SK-N-SH (cell line): ENCODE data around the gene PTPRK. TPM values are rescaled to one million over a fixed set of nuclear protein-coding genes. Genes with fewer than 3 reads are reported as not detected.

Source experiments
- CTCF ChIA-PET: fragments of 300-600, 350-600 bp; formaldehyde crosslinking; extraction: SDS; loops from one replicate; lab custom pipeline; 2021; lab: Yijun Ruan, JAX
- POLR2A ChIA-PET: fragments of 350-600 bp; sonication (Branson Sonifier 250); formaldehyde crosslinking; extraction: SDS; loops from one replicate; lab custom pipeline; 2020; ENCODE audit warnings: antibody characterized with exemption, inconsistent platforms; lab: Yijun Ruan, JAX
- DNase-seq: peaks from one replicate; pipeline ENCODE4 v3.0.0; 2012
- H2AFZ ChIP-seq: fragments of 200-600 bp; sonication (generic); 2 replicates; pipeline ENCODE4 v1.8.1; 2016; ENCODE audit warnings: antibody characterized with exemption, mild to moderate bottlenecking, low read depth
- H3F3A ChIP-seq: fragments of 200-600 bp; sonication (generic); replicated peaks from 2 replicates; pipeline ENCODE3; 2016; ENCODE audit warnings: antibody characterized with exemption, mild to moderate bottlenecking; ENCODE audit not compliant: insufficient read depth
- H3K27ac ChIP-seq, 2 experiments: fragments of 200-500 bp in 1 of 2; fragments of 200-600 bp in 1 of 2; sonication (Bioruptor generic) in 1 of 2; sonication (generic), shearing (Covaris generic) in 1 of 2; 2 replicates each; pipeline versions ENCODE4 v1.5.1 to v1.6.1; 2014 to 2016; ENCODE audit warnings: low read depth in 2 of 2, inconsistent platforms in 1 of 2, low read length in 1 of 2, mild to moderate bottlenecking in 1 of 2, mixed read lengths in 1 of 2
- H3K27me3 ChIP-seq: fragments of 200-600 bp; sonication (generic), shearing (Covaris generic); 2 replicates; pipeline ENCODE4 v1.6.1; 2016; ENCODE audit warnings: mixed run types; ENCODE audit not compliant: insufficient read depth
- H3K36me3 ChIP-seq, 2 experiments: fragments of 200-500 bp in 1 of 2; fragments of 200-600 bp in 1 of 2; sonication (Bioruptor generic) in 1 of 2; sonication (generic) in 1 of 2; replicated peaks in 1 of 2; 2 replicates each; pipeline versions ENCODE3 to v1.5.1; 2014 to 2016; ENCODE audit warnings: low read length in 1 of 2, mild to moderate bottlenecking in 1 of 2; ENCODE audit not compliant: insufficient read depth in 2 of 2, control insufficient read depth in 1 of 2
- H3K4me1 ChIP-seq, 2 experiments: fragments of 200-500 bp in 1 of 2; fragments of 200-600 bp in 1 of 2; sonication (Bioruptor generic) in 1 of 2; sonication (generic), shearing (Covaris generic) in 1 of 2; 2 replicates each; pipeline versions ENCODE4 v1.5.1 to v1.6.1; 2014 to 2016; ENCODE audit warnings: low read depth in 1 of 2, low read length in 1 of 2, mixed run types in 1 of 2; ENCODE audit not compliant: insufficient read depth in 2 of 2, control insufficient read depth in 1 of 2
- H3K4me2 ChIP-seq: fragments of 200-600 bp; sonication (generic), shearing (Covaris generic); 2 replicates; pipeline ENCODE4 v1.6.1; 2017; ENCODE audit warnings: mixed run types
- H3K4me3 ChIP-seq, 2 experiments: fragments of 200-500 bp in 1 of 2; fragments of 200-600 bp in 1 of 2; sonication (Bioruptor generic) in 1 of 2; sonication (generic), shearing (Covaris generic) in 1 of 2; 2 replicates each; pipeline versions ENCODE4 v1.5.1 to v1.8.1; 2014 to 2016; ENCODE audit warnings: low read depth in 2 of 2, inconsistent platforms in 1 of 2, low read length in 1 of 2, mild to moderate bottlenecking in 1 of 2, mixed read lengths in 1 of 2, moderate library complexity in 1 of 2
- H3K79me2 ChIP-seq: fragments of 200-600 bp; sonication (generic); 2 replicates; pipeline ENCODE4 v1.8.1; 2017; ENCODE audit warnings: mild to moderate bottlenecking; ENCODE audit not compliant: insufficient read depth
- H3K9ac ChIP-seq: fragments of 200-600 bp; sonication (generic); 2 replicates; pipeline ENCODE4 v1.6.1; 2017; ENCODE audit warnings: mixed run types
- H3K9me2 ChIP-seq: fragments of 200-600 bp; sonication (generic); 2 replicates; pipeline ENCODE4 v1.6.1; 2017; ENCODE audit warnings: mixed run types
- H3K9me3 ChIP-seq: fragments of 200-600 bp; sonication (generic); 2 replicates; pipeline ENCODE4 v1.6.1; 2017; ENCODE audit warnings: mixed run types, mild to moderate bottlenecking, moderate library complexity
- H4K20me1 ChIP-seq: fragments of 200-600 bp; sonication (generic); 2 replicates; pipeline ENCODE4 v1.6.1; 2017; ENCODE audit warnings: mild to moderate bottlenecking, mixed run types; ENCODE audit not compliant: insufficient read depth
- CTCF ChIP-seq: fragments of 200-600 bp; sonication (generic); IDR thresholded peaks from 2 replicates; pipeline ENCODE4 v1.6.1; 2017; ENCODE audit warnings: antibody characterized with exemption, mild to moderate bottlenecking, moderate library complexity
- ELF1 ChIP-seq: IDR thresholded peaks from 2 replicates; pipeline ENCODE4 v1.4.0; 2012
- EZH2phosphoT487 ChIP-seq: fragments of 200-600 bp; sonication (generic); IDR thresholded peaks from 2 replicates; pipeline ENCODE4 v1.6.1; 2017; ENCODE audit warnings: low read depth, mixed run types, mild to moderate bottlenecking, antibody characterized with exemption, moderate library complexity, borderline replicate concordance
- FOSL2 ChIP-seq: IDR thresholded peaks from 2 replicates; pipeline ENCODE4 v1.4.0; 2012; ENCODE audit warnings: low read depth, mild to moderate bottlenecking, moderate library complexity, borderline replicate concordance
- FOXJ3 ChIP-seq: sonication (generic); formaldehyde crosslinking; IDR thresholded peaks from 2 replicates; pipeline ENCODE4 v1.5.1; 2020; ENCODE audit warnings: mild to moderate bottlenecking, missing genetic modification reagents
- GABPA ChIP-seq: IDR thresholded peaks from 2 replicates; pipeline ENCODE4 v1.4.0; 2012; ENCODE audit warnings: low read depth, mild to moderate bottlenecking
- IRF3 ChIP-seq: fragments of 150-350 bp; IDR thresholded peaks from 2 replicates; pipeline ENCODE4 v1.6.1; 2016; ENCODE audit warnings: mild to moderate bottlenecking, low read depth, low read length
- JUND ChIP-seq: IDR thresholded peaks from 2 replicates; pipeline ENCODE4 v1.4.0; 2012
- MEF2A ChIP-seq: IDR thresholded peaks from 2 replicates; pipeline ENCODE4 v1.4.0; 2012; ENCODE audit warnings: low read depth, borderline replicate concordance
- NRF1 ChIP-seq: IDR thresholded peaks from 2 replicates; pipeline ENCODE4 v1.6.1; 2012; ENCODE audit warnings: low read depth, mild to moderate bottlenecking, low read length
- POLR2AphosphoS5 ChIP-seq: IDR thresholded peaks from 2 replicates; pipeline ENCODE4 v1.6.1; 2012; ENCODE audit warnings: low read depth, low read length
- SIN3A ChIP-seq: IDR thresholded peaks from 2 replicates; pipeline ENCODE4 v1.6.1; 2012; ENCODE audit warnings: low read depth, mild to moderate bottlenecking, low read length, moderate library complexity, borderline replicate concordance
- SMC3 ChIP-seq: IDR thresholded peaks from 2 replicates; pipeline ENCODE4 v1.6.1; 2012; ENCODE audit warnings: low read depth, low read length, improper control_type of control experiment
- TCF12 ChIP-seq: IDR thresholded peaks from 2 replicates; pipeline ENCODE4 v1.4.0; 2012
- USF2 ChIP-seq: fragments of 150-350 bp; IDR thresholded peaks from 2 replicates; pipeline ENCODE4 v1.6.1; 2017; ENCODE audit warnings: antibody characterized with exemption, low read length, low read depth, borderline replicate concordance
- YY1 ChIP-seq: IDR thresholded peaks from 2 replicates; pipeline ENCODE4 v1.4.0; 2012; ENCODE audit warnings: low read depth, mild to moderate bottlenecking
- ZBTB33 ChIP-seq: IDR thresholded peaks from 2 replicates; pipeline ENCODE4 v1.4.0; 2012; ENCODE audit warnings: low read depth, borderline replicate concordance
- WGBS: methylation state at CpG from one replicate; pipeline ENCODE4 v1.1.6; 2017; ENCODE audit warnings: low lambda C conversion rate; 5-methylcytosine and 5-hydroxymethylcytosine counted together
- polyA plus RNA-seq, 3 experiments: library from polyadenylated mRNA; depleted of rRNA; stranded (reverse); fragments of >200 nt; gene quantifications; 2 replicates each; pipeline ENCODE4 v1.2.3, GENCODE V29; 2012

PTPRK gene
- polyA plus RNA-seq, 1 of the 3 experiments (the other 2 are of a cell fraction): 9.5 TPM

- Histone ChIP-seq H3K79me2 (no peaks in the 10 kb centered on the region), H3K9ac (no peak overlapping the region), H3K9me2 (no peaks in the 10 kb centered on the region), H2AFZ (no peak overlapping the region), H3F3A (peaks cover 17% of the 10 kb centered on the region), H3K9me3 (no peaks in the 10 kb centered on the region), H4K20me1 (no peaks in the 10 kb centered on the region), H3K27ac (peak overlapping the region in 1 of 2 experiments; percentile 57; a peak in 2 of 4 replicates), H3K4me2 (peak overlapping the region; percentile 54; the same call in 1 of the 2 replicates), H3K4me3 (no peak overlapping the region), H3K27me3 (no peaks in the 10 kb centered on the region), H3K4me1 (peaks cover 0 to 29% of the 10 kb centered on the region in 2 experiments; a peak in 2 of 4 replicates), H3K36me3 (no peaks in the 10 kb centered on the region)
- 78% methylated on average over 1 of the region's 1 CpG for WGBS
- POLR2A ChIA-PET: no interaction called here
- DNase-seq: no peak
- TF ChIP-seq FOSL2: 0 out of 2 replicates have a peak, but pooled peaks have one; percentile 10
- TF ChIP-seq YY1: no peak
- CTCF ChIA-PET: no interaction called here
Measured at GRCh38 chr6:128275030-128275429, 245.4 kb downstream of the PTPRK start.

- Histone ChIP-seq H3K4me1 (peaks cover 0 to 29% of the 10 kb centered on the region in 2 experiments; a peak in 2 of 4 replicates), H3K4me2 (no peak overlapping the region), H4K20me1 (no peaks in the 10 kb centered on the region), H3K27ac (no peak overlapping the region), H3K79me2 (no peaks in the 10 kb centered on the region), H3K36me3 (no peaks in the 10 kb centered on the region), H3K9me3 (no peaks in the 10 kb centered on the region), H3K9ac (no peak overlapping the region), H3F3A (peaks cover 13% of the 10 kb centered on the region), H3K4me3 (no peak overlapping the region), H3K27me3 (no peaks in the 10 kb centered on the region), H3K9me2 (no peaks in the 10 kb centered on the region), H2AFZ (no peak overlapping the region)
- no peak for DNase-seq
- 86% methylated on average over 1 of the region's 1 CpG for WGBS
- CTCF ChIA-PET: no interaction called here
- TF ChIP-seq SIN3A (no peak), TCF12 (no peak), GABPA (no peak), USF2 (no peak), SMC3 (no peak), IRF3 (no peak), NRF1 (no peak), FOXJ3 (no peak), CTCF (no peak), MEF2A (no peak), JUND (no peak), FOSL2 (no peak), POLR2AphosphoS5 (no peak), ELF1 (no peak), ZBTB33 (no peak), EZH2phosphoT487 (no peak)
- POLR2A ChIA-PET: no interaction called here
Measured at GRCh38 chr6:128271527-128271926, 248.9 kb downstream of the PTPRK start.
